Hindlimb muscle (tissue), 1 donor: ENCODE results near the gene ANP32A. TPM values are rescaled to one million over a fixed set of nuclear protein-coding genes. Genes with fewer than 3 reads are reported as not detected.

ENCODE experiments used
- DNase-seq: peaks from one replicate; pipeline ENCODE4 v3.0.0-alpha.2; 2013
- polyA plus RNA-seq: library from polyadenylated mRNA; unstranded; fragments of 120-200 nt; gene quantifications from one replicate; pipeline ENCODE4 v1.2.1, GENCODE V29; 2013; ENCODE audit not compliant: insufficient read length

The ANP32A gene
- polyA plus RNA-seq, 1 donor, result 158 TPM

DNA sequence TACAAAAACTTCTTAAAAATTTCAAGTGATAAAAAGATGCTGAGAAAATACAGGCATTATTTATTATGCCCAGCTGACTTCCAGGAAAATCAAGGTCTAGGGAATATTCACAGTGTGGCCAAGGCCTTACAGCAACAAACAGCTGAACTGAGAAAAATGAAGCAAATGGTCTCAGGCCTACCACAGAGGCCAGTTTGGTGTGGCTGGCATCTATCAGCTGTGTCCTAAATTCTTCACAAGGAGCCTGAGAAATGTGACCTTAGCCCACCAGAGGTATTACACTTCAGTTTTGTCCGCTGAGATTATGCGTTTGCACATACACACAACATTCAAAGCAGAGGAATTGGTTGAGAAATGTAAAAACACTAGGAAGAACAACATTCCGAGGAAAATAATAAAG, 77.4 kb downstream of the ANP32A start:
- no peak for DNase-seq

DNA sequence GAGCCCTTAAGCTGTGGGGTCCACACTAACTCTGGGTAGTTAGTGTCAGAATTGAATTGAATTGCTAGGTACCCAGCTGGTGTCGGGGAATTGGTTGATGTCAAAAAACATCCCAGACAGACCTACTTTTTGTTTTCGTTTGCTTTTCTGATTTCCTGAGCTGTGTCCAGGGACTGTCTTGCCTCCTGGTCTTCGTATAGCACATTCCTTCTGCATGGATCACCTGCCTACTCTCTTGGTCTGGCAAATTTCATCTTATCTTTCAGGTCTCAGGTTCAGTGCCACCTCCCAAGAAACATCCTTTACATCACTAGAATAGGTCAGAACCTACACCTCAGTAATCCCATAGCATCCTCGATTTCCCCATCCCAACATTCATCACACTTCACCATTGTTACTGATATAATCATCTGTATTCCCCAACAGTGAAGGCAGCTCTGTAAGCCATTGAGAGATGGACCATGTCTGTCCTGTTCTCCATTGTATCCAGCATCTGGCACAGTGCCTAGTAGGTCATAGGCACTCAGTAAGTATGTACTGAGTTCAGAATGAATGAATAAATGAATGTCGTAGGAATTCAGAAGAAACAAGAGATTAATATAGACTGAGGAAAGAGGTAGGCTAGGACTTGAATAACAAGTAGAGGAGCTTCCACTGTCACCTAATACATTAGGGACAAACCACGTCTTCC, 81.2 kb downstream of the ANP32A start:
- DNase-seq, result no peak

DNA sequence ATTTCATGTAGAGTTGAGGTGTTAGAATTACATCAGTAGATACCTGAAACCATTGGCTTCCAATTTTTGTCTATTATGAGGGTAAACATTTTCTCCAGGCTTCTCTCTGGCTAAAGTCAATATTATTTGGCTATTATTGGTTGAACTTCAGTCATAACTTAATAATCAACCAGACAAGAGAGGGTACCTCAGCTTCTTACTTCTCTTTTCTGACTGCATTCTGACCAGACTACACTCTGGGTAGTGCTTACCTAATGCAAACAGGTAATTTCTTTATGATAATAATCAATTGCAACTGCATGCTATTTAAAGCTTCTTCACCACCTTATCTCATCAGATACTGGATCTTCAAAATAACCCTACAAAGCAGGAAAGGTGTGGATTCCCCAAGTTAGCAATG, 85.1 kb downstream of the ANP32A start:
- DNase-seq, result no peak

DNA sequence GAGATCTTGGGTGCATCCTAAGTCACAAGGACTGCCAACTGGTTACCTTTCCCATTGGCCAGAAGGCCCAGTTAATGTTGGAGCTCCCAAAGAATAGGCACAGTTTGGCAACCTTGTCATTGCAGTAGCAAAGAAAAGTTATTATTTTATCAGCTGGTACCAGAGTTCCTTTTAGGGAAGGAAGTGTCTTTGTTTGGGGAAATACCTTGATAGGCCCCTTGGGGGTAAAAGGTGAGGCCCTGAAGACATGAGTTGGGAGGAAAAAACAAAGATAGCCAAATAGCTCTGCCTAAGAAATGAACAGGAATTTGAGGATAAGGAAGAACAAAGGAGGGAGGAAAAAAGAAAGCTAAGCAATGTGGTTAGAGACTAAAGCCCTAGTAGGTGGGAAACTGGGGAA, 85.8 kb downstream of the ANP32A start:
- DNase-seq, result no peak

DNA sequence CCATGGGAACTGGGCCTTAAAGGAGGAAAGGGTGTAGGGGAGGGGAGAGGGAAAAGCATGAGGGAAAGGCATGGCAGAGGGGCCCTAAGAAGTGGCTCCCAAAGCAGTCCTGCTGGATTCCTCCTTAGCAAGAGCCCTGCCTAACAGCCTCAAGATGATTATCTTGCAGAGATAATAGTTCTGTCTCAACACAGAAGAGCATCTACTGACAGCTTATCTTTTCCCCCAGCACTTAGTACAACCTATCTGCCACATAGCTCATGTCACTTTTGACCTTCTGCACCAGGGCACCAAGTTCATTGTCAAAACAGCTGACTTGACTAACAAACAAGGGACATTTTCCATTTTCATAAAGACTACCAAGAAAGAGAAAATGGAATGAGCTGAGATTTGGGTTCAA, 86.3 kb downstream of the ANP32A start:
- DNase-seq, result no peak

DNA sequence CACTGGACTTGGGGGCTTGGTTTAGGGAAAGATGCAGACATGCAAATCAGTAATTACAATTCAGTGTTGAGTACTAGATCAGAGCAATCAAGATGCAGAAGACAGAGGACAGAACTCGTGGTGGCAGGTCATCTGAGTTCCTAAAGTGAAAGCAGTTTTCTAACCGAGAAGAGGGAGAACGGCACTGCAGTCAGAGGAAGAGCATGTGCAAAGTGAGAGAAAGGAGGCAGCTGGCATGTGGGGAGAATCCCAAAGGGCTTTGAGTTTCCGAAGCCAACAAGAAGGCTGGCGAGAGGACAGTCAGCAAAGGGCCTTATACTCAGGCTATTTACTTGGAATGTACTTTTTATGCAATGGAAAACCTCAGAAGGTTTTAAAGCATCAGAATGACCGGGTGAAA, 87.0 kb downstream of the ANP32A start:
- DNase-seq, result no peak

DNA sequence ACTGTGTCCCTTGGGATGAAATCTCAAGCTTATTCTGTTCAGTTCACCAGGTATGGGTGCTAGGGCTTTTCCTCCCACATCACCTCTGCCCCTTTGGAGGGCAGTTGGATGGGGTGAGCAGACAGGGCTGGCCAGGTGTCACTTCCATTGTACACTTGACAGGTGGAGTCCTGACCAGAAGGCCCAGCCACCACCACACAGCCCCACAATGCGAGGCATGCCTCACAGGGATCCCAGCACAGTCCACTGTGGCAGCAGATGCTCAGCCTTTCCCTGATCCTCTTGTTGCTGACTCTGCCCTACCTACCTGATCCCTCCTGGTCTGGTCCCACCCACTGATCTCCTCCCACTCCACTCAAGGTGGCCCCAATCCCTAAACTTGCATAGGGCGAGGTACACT, 88.2 kb downstream of the ANP32A start:
- DNase-seq, result no peak

DNA sequence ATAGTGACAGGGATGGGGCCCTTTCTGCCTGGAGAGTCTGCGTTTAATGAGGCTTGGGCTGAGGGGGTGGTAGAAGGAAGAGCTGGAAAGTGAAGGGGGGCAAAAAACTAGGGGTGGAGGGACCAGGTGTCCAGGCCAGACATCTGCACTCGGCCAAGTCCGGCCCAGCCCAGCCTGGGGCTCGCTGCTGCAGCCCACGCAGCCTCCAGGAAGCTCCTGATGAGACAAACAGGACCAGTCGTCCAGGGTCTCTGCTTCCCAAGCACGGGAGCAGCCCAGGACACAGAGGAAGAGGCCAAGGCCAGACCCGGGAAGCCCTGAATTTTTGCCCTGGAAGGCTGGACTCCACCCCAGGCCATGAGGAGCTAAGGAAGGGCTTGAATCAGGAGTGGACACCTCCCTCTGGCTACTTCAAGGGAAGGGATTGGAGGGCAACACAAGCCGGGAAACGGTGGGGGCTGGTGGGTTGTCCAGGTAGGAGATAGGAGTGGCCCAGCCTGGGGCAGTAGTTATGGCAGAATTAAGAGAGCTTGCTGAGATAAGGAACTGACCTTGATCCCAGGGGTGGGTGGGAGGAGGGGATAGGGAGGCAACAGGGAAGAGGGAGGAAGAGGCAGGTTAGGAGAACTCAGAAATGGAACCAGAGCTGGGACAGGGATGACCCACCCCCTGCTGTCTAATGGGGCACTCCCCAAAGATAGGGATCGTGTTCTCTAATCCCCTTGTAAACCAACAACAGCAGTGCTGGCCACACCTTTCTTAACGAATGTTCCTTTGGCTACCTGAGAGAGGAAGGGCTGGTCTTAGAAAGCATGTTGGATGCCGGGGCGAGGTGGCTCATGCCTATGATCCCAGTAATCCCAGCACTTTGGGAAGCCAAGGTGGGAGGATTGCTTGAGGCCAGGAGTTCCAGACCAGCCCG, 89.5 kb downstream of the ANP32A start:
- peak; percentile 48 for DNase-seq

DNA sequence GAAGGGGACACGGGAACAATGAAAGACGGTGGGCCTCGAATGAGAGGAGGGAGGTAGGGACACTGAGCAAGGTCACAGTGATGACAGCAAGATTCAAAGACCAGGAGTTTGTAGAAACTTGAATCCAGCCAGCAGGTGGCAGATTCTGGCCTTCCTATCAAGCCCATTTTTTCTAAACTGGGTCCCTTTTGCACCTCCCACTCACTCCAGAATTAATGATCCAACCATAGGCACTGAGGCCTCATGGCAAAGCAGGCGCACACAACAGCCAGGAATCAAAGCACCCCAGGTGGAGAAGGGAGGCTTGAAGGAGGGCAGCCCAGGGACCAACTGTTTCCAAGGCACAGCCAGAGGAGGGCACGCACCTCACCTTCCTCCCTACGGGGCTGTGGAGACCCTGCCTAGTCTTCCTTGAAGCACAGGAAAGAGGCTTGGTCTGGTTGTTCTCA, 90.2 kb downstream of the ANP32A start:
- peak; percentile 64 for DNase-seq

DNA sequence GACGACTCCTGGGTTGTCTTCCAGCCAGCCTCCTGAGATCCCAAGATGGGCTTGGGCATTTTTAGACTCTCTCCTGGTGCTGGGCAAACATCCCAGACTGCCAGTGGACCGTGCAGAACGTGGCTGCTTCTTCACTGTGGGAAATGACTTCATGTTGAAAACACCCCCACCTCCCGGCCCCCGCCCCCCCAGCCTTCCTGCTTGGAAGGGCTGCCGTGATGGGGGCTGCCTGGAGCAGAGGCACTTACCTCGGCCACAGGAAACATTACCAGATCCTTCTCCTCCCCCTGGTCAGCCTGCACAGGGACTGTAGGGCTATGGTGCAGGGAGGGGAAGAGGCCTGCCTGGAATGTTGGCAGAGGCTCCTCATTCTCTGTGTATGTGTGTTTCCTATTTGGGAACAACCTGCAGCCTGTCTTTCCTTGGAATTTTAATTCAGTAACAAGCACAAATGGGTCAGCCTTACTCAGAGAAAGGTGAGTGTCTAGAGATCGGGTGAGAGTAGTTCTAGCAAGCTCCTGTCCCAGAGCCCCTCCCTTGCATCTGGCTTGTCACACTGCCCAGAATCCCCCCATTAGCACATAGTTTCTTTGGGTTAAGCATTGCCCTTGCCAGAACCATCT, 90.8 kb downstream of the ANP32A start:
- no peak for DNase-seq

Other genes starting within 250 kb of the ANP32A start
- 4.7 TPM for gene CORO2B, start 241.9 kb downstream of the ANP32A start, polyA plus RNA-seq
- 3.1 TPM for gene SPESP1, start 109.6 kb upstream of the ANP32A start, polyA plus RNA-seq
- 0.30 TPM for gene NOX5, start 193.8 kb upstream of the ANP32A start, polyA plus RNA-seq